Stimulated activated CD4-positive, alpha-beta T cell treated with anti-CD3 and anti-CD28 coated beads, Interleukin-12 subunit alpha, Interleukin-12 subunit beta, amount 100 ng/mL, for 24 hours (primary cell): ENCODE results near the gene KATNAL2.

ENCODE experiments used
- DNase-seq, 2 experiments: peaks; one replicate each; pipeline ENCODE4 v3.0.0-alpha.2; 2020; ENCODE audit warnings: low read depth in 2 of 2

KATNAL2 gene

GRCh38 chr18:46917108-46917802 lies at the start of gene KATNAL2, which contains the start of gene PIAS2:
TSS of gene KATNAL2 (plus strand) at chr18:46917602. CDS start at chr18:46946873, 29,271 bp downstream.
TSS of gene PIAS2 (minus strand) at chr18:46917507. CDS start at chr18:46917345, 162 bp downstream.
- peak; percentile 62 for DNase-seq

GRCh38 chr18:46868169-46868921 lies 49.1 kb upstream of the KATNAL2 start:
- no peak for DNase-seq

GRCh38 chr18:46877329-46877987 lies 39.9 kb upstream of the KATNAL2 start:
- DNase-seq: no peak

DNA sequence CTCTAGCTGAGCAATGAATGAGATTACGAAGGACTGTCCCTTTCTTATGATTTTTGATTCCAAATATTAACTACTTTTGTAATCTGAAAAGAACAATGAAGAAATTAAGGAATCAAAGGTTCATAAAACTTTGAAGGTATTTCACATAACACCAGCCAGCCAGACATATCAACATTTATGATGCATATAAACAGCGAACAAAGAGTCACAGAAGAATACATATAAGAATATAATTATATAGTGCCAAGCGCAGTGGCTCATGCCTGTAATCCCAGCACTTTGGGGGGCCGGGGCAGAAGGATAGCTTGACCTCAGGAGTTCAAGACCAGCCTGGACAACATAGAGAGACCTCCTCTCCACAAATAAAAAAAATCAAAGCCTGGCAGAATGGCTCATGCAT lies 34.2 kb upstream of the KATNAL2 start:
- no peak for DNase-seq

GRCh38 chr18:46886893-46887292 lies 30.5 kb upstream of the KATNAL2 start:
- no peak for DNase-seq

DNA sequence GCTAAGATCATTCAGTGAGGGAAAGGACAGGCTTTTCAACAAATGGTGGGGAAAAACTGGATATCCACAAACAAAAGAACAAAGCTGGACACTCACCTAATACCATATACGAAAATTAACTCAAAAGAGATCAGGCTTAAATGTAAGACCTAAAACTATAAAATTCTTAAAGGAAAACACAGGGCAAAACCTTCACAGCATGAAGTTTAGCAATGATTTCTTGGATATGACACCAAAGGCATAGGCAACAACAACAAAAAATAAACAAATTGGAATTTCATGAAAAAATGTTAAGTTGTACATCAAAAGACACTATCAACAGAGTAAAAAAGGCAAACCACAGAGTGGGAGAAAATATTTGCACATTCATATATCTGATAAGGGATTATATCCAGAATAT lies 28.4 kb upstream of the KATNAL2 start:
- no peak for DNase-seq

DNA sequence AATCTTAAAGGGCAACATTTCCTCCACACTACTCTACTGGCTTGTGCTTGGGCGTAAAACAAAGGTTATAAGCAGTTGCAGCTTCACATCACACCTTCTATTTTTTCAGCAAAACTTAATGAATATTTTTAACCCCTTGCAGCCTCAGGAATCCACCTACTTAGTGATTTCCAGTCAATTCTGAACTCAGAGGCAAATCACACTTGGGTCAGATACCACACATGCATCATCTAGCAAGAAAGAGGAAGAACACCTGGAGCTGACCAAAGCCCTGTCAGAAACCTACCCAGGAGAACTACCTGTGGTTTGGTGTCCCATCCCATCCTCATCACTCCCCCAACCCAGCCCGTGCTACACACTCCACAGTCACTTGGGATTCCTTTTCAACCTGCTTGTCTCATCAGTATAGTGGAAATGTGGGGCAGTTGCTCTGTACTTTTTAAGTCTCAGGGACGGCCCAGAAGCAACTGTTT lies 25.6 kb upstream of the KATNAL2 start:
- no peak for DNase-seq

- DNase-seq: no peak
Observed at GRCh38 chr18:46892842-46893241, 24.6 kb upstream of the KATNAL2 start.

DNA sequence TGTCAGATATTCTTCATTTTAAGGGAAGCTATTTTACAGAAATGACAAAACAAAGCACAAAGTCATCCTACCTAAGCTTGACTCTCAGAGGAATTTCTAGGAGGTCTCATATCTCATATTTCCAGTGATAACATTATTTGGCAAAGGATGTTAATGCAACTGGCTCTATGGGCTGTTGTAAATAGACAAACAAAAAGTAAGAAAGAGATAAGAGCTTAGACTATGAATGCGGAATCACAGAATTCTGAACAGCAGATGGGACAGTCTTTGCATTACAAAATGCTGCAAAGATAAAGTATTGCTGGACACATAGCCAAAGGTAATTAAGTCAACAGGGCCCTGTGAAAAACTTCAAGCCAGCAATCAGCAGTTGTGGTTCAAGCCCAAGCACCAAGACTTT lies 24.0 kb upstream of the KATNAL2 start:
- DNase-seq: no peak

GRCh38 chr18:46894124-46894523 lies 23.3 kb upstream of the KATNAL2 start:
- DNase-seq: no peak

DNA sequence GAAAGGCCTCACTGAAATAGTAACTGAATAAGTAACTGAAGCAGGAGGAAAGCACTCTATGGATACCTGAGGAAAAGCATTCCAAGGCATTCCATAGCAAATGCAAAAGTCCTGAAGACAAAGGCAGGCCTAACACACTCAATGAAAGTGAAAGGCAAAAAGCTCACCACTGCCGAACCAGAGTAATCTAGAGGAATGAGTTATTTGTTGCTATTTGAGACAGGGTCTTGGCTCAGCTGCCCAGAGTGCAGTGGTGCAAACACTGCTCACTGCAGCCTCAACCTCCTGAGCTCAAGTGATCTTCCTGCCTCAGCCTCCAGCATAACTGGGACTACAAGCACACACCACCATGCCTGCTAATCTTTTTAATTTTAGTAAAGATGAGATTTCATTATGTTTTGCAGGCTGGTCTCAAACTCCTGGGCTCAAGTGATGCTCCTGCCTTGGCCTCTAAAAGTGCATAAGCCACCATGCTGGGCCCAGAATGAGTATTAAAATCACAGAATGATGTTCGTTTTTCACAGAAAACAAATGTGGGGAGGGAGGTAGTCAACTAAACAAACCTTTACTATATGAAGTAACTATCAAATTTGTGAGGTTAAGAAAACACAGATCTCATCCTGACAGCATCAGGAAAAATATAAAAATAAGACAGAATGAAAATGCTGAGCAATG lies 18.0 kb upstream of the KATNAL2 start:
- DNase-seq: no peak

DNA sequence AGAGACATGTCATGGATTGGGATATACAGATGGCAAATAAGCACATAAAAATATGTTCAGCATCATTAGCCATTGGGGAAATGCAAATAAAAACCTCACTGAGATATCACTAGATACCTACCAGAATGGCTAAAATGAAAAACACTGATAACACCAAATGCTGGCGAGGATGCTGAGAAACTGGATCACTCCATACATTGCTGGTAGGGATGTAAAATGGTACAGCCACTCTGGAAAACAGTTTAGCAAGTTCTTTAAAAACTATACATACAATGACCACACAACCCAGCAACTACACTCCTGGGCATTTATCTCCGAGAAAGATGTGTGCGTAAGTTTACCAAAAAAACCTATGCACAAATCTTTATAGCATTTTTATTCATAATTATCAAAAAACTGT lies 14.0 kb upstream of the KATNAL2 start:
- DNase-seq: no peak

DNA sequence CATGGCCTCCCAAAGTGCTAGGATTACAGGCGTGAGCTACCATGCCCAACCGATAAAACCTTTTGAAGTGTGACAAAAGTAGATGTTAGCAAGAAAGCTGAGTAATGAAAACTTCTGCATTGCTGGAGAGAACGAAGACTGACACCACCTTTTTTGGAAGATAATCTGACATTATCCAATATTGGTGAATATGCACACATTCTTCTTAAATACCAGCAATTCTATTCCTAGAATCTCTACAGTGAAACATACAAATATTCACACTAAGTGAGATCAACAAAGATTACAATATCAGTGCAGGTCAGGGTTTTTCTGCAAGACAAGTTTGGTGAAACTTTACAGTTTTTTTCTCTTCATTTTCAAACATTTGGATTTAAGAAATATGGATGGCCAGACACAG lies 7.9 kb upstream of the KATNAL2 start:
- no peak for DNase-seq

DNA sequence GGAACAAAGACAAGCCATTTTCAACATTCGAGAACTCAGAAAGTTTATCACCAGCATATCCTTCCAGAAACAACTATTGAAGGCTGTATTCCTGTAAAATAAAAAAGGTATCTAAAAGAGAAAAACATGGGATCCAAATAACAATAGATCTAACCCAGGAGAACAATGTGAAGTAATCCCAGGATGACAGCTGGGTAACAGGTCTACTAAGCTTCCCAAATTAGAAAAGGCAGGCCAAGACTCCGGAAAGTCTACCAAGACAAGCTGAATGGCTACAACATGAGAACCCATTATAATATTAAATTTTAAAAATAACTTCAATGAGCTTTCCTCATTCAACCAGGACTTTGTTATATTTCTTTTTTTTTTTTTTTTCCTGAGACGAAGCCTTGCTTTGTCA lies 6.5 kb upstream of the KATNAL2 start:
- no peak for DNase-seq

DNA sequence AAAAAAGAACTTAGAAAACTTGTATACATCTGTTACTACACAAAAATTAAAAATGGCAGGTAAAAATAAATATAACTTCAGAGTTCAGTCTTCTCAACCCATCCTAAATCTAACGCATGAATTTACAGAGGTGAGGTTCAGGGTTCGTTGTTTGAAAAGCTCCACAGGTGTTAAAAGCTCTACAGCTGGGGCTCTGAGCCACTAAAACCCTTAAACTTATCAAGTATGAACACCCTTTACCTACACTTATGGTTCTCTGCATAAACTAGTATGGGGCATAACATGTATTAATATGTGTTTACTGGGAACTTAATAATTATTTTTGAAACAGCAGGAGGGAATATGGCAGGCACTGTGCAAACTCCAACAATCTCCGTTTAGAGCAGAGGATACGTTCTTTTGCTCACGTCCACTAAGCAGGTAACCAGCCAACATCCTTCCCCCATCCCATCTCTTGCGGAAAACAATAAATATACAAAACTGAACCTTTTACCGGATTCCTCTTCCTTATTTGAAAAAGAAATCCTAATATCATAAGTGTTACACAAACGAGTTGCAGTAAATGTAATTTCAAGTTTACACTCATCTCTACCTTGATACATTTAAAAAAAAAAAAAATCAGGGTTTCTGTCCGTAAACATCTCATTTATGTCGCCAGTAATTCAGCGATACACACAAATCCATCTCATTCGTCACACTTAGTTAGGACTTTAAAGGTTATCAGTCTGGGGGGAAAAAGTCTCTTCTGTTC lies 1.4 kb upstream of the KATNAL2 start:
- no peak for DNase-seq

DNA sequence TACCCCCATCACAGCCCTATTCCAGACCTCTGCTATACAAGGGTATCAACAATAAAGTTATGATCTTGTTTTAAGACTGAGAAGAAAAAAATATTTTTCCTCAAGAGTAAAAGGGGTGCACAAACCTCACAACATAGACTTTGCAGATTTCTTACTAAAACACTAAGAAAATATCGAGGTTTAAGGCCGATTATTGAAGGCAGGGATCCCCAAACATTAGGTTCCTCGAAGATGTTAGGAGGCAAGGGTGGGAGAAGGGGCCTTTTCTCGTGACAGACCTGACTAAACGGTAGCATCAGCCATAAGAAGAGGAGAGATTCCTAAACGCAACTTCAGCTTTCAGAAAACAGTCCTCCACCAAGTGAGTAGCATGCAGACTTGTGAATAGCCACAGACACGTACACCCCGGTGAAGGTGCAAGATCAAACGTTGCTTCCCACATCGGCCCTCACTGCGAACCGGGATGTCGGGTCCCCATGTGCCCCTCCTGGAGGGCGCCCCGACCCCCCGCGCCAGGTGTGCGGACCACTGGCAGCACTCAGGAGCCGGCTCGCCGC lies 773 bp upstream of the KATNAL2 start:
- peak; percentile 19 to 26 for DNase-seq

- peak in 1 of 2 experiments; percentile 20 for DNase-seq
Observed at GRCh38 chr18:46917803-46918600, 600 bp downstream of the KATNAL2 start.

DNA sequence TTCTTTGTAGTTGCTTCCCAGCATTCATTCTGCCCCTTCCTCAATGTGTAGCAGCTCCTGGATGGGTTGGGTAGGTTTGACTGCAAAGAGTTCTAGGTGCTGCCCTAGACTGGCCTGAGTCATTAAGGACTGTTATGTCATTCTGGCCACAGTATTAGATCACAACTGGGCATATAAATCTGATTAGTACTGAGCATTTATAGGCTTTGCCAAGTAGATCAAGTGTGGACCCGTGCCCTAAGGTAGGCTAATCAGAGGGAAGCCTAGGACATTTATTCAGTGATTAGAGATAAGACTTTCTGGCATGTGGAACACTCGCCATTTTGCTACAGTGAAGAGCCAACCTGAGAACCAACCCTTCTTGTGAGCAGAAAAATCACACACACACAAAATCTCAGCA lies 2.7 kb downstream of the KATNAL2 start:
- DNase-seq: no peak

- DNase-seq: no peak
Observed at GRCh38 chr18:46920653-46921052, 3.3 kb downstream of the KATNAL2 start.

DNA sequence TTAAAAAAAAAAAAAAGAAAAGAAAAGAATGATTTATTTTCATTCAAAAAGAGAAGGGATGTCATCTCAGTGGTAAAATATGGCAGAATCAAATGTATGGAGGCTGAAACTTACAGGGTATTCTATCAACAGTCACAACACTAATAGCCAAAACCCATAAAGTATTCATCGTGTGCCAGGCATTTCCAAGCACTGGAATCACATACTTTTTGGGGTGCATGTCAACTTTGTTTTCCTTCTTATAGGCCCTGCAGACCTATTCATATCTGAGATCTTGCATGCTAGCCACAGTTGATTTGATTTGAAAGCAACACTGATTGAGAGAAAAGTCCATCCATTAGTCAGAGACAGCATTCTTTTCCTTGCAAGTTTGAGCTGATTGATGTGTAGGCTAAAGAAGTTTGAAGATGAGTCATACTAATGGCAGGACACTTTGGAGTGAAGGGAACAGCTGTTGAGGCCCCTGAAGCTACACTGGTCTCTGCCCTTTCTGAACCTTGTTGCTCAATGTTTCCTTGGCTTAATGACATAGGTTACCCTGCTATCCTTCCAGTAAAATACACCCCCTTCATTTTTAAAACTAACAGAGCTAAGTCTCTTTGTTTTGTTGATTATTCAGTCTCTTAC lies 22.0 kb downstream of the KATNAL2 start:
- no peak for DNase-seq
